Left lung (tissue), 10 donors: Measurements from ENCODE around the gene INF2. TPM values are rescaled to one million over a fixed set of nuclear protein-coding genes. Genes with fewer than 3 reads are reported as not detected.
A peak's percentile ranks its signal among the peaks of the same experiment; 100 is the strongest.

Experiments
- ATAC-seq: fragments of 200-7000 bp; cut with Tn5 transposase; one replicate; pipeline ENCODE4 v1.9.1; 2020; ENCODE audit warnings: moderate library complexity
- DNase-seq, 4 donors: peaks; one replicate each; pipeline ENCODE4 v3.0.0-alpha.2; 2013 to 2020
- H3K27ac ChIP-seq, 2 donors: fragments of 200-600 bp; sonication (generic) in 1 of 2; one replicate each; pipeline versions ENCODE4 v1.5.0 to v1.8.0; 2020 to 2021
- H3K27me3 ChIP-seq, 2 donors: fragments of 200-600 bp; sonication (generic) in 1 of 2; one replicate each; pipeline versions ENCODE4 v1.5.0 to v1.8.0; 2020 to 2021
- H3K36me3 ChIP-seq, 2 donors: fragments of 200-600 bp; sonication (generic) in 1 of 2; one replicate each; pipeline versions ENCODE4 v1.5.0 to v1.8.0; 2020 to 2021
- H3K4me1 ChIP-seq, 2 donors: fragments of 200-600 bp; one replicate each; pipeline ENCODE4 v1.8.0; 2021
- H3K4me3 ChIP-seq, 2 donors: fragments of 200-600 bp; sonication (generic) in 1 of 2; one replicate each; pipeline versions ENCODE4 v1.5.0 to v1.8.0; 2020 to 2021; ENCODE audit warnings: mild to moderate bottlenecking in 1 of 2
- H3K9me3 ChIP-seq, 2 donors: fragments of 200-600 bp; sonication (generic) in 1 of 2; one replicate each; pipeline versions ENCODE4 v1.5.0 to v1.8.0; 2020 to 2021
- CTCF ChIP-seq, 2 donors: fragments of 200-600 bp; sonication (generic) in 1 of 2; IDR thresholded peaks; one replicate each; pipeline versions ENCODE4 v1.5.0 to v1.8.0; 2021; ENCODE audit warnings: antibody characterized with exemption in 2 of 2
- intact Hi-C, 2 donors: fragments of 100-400 bp; cut with DNase I; formaldehyde crosslinking; loops; one replicate each; pipeline versions ENCODE4 v1.11.2 to v1.14.2; 2022
- polyA plus RNA-seq, 6 donors: library from polyadenylated mRNA; unstranded; fragments of 120-200 nt; gene quantifications; one replicate each; pipeline ENCODE4 v1.2.1, GENCODE V29; 2013; ENCODE audit not compliant: insufficient read length in 6 of 6
- total RNA-seq, 2 donors: library from RNA; stranded (reverse); fragmentation: NEBNext Ultra II Directional; extraction: Animal tissue kit (Norgen Biotek cat#: 25700); gene quantifications; one replicate each; pipeline ENCODE4 v1.2.1, GENCODE V29; 2021
- donor health status: DM: no; HTN: yes; CAD: no.
- donor health status: DM: no; HTN: no; CAD: no.

Gene INF2
- total and polyA plus RNA-seq, 8 donors, result 43.5 to 120 (median 57.0) TPM

DNA sequence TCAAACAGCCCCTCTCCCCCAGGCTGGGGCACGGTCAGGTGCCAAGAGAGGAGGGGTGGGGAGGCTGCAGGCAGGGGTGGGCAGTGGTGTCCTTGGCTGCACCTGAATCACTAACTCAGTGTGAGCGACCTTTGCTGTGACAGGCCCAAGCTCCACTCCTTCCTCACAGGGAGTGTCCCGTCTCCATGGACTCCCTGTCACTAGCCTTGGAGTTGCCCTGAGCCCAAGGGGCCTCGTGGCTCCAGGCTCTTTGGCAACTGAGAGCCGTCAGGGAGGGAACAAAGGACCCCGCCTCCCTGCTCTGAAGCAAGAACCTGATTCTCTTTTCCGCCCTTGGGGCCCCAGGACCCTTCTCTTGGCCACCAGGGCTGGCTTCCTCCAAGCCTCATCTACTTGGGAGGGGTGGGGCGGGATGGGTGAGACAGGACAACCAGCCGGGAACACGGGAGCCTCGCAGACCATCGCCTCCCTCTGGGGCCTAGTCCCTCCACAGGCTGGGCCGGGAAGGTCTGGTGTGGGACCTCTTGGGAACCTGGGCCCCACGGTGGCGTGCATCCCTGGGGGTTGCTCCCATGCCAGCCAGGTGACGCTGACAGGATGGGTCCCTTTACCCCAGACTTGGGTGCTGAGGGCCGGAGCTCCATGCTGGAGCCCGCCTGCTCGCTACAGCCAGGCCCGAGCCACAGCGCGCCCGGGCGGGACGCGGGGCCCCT, 33.7 kb downstream of the INF2 start:
- Histone ChIP-seq H3K27ac (no peak overlapping the region), H3K4me3 (peak overlapping the region; percentile 53 to 81), H3K36me3 (peaks cover 0 to 19% of the 10 kb centered on the region in 2 donors), H3K9me3 (no peaks in the 10 kb centered on the region), H3K4me1 (peaks cover 9 to 28% of the 10 kb centered on the region in 2 donors), H3K27me3 (peaks cover 0 to 8% of the 10 kb centered on the region in 2 donors)
- intact Hi-C loops, result no loop called here
- ATAC-seq, result no peak
- DNase-seq, result no peak
- TF ChIP-seq CTCF (IDR thresholded peaks at IDR 0.05), result no peak

DNA sequence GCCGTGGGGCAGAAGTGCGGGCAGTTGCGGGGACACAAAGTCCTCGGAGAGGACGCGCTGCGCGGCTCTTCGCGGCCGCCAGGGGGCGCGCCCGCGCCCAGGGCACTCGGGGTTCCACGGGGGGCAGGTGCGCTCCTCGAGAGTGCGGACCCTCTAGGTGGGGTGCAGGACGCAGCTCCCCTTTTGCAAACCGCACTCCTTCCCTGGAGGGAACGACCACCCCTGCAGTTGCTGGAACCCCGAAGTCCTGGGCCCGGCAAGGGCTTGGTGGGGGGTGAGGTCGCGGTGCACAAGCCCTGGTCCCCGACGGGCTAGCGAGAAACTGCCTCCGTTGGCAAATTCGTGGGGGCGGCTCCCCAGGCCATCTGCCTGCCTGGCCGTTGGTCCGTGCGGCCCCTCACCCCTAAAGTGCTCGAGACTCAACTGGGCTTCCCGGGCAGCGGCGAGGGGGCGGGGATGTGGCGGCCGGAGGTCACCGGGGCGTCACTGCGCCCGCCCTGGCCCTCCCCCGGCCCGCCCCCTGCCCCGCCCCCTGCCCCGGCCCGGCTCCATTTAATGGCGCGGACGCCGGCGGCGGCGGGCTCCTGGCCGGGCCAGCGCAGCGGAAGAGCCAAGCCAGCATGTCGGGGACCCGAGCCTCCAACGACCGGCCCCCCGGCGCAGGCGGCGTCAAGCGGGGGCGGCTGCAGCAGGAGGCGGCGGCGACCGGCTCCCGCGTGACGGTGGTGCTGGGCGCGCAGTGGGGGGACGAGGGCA, 34.4 kb downstream of the INF2 start, which contains the start of gene ADSS1:
Gene ADSS1, plus strand, starts transcription at position 579 of the 756 bp plus-strand sequence. Its CDS starts 42 bp downstream, at position 621.
- ATAC-seq (peak; percentile 90), DNase-seq (peak; percentile 37 to 94 (median 70))
- Histone ChIP-seq H3K9me3 (no peaks in the 10 kb centered on the region), H3K4me3 (peak within 1 kb of the TSS; percentile 53 to 81), H3K27me3 (peaks cover 0 to 8% of the 10 kb centered on the region in 2 donors), H3K27ac (peak within 1 kb of the TSS in 1 of 2 donors; percentile 13), H3K36me3 (peaks cover 0 to 14% of the 10 kb centered on the region in 2 donors), H3K4me1 (peaks cover 9 to 28% of the 10 kb centered on the region in 2 donors)
- intact Hi-C loops, result no loop called here
- TF ChIP-seq CTCF (IDR thresholded peaks at IDR 0.05), result peak; percentile 91 to 96

DNA sequence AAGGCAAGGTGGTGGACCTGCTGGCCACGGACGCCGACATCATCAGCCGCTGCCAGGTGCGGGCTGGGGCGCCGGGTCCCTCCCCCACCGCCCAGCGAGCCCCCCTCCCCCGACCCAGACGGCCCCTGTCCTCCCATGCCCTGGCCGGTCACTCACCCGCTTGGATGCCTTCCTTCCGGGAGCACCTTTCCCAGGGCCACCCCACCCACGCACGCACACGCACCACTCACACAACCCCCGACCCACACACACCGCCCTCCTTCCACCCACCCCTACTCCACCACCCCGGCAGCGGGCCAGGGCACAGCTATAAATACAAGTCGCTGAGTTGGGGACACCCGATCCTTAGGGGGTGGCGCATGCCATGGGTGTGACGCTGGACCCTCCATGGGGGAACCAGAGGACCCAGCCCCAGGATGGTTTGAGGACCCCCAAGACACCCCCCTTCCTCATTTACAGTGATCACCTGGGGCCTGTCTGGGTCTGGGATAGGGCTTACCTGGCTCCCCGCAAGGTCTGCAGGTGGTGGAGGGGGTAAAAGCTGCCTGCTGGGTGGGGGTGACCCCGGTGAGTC, 35.1 kb downstream of the INF2 start:
- intact Hi-C loops, result no loop called here
- H3K27me3 ChIP-seq, result peaks cover 0 to 8% of the 10 kb centered on the region in 2 donors
- peak overlapping the region; percentile 53 to 81 for H3K4me3 ChIP-seq
- peaks cover 9 to 28% of the 10 kb centered on the region in 2 donors for H3K4me1 ChIP-seq
- DNase-seq (no peak), ATAC-seq (peak; percentile 17)
- H3K27ac ChIP-seq, result no peak overlapping the region
- H3K36me3 ChIP-seq, result peaks cover 0 to 7% of the 10 kb centered on the region in 2 donors
- H3K9me3 ChIP-seq, result no peaks in the 10 kb centered on the region
- no peak for TF ChIP-seq CTCF (IDR thresholded peaks at IDR 0.05)

DNA sequence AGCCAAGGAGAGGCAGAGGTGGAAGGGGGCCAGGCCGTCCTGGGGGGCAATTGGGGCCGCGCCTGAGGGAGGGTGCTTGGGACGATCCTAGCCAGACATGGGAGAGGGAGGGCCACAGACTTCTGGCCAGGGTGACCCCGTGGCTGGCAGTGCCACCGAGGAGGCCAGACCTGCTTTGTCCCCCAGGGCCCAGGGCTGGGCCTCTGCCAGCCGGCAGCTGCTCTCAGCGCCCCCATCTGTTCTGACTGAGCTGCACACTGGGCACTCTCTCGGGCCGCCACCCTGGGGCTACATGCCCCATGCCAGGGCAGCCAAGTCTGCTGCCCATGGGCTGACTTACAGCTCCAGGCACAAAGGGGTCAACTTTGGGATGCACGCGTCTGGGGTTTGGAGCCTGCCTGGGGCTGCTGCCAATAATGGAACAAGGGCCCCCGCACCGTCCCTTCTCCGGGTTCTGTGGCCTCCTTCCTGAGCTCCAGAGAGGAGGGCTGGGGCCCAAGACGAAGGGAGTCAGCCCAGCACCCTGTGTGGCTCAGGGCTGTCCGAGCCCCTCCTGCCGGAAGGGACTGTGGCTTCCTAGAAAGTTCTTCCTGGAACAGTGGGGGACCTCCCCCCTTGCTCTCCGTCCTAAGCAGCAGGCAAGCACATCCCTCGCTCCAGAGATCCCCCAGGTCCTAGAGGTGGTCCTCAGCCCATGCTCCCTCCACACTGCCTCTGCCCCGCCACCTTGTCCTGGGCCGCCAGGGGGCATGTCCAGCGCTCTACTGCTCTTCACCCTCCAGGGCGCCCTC, 35.8 kb downstream of the INF2 start:
- ATAC-seq, result peak; percentile 4
- H3K4me3 ChIP-seq, result no peak overlapping the region
- no peak overlapping the region for H3K27ac ChIP-seq

More for the DNA sequence above, 35.8 kb downstream of the INF2 start:
- Histone ChIP-seq H3K36me3 (peaks cover 0 to under 1% of the 10 kb centered on the region in 2 donors), H3K27me3 (peaks cover 0 to 8% of the 10 kb centered on the region in 2 donors), H3K4me1 (peaks cover 9 to 28% of the 10 kb centered on the region in 2 donors), H3K9me3 (no peaks in the 10 kb centered on the region)
- intact Hi-C loops, result no loop called here
- TF ChIP-seq CTCF (IDR thresholded peaks at IDR 0.05), result no peak
- peak in 1 of 4 donors; percentile 41 for DNase-seq
